Measurements from ENCODE around the gene UGT1A6.

GRCh38 chr2:233676046-233676445 lies 16.6 kb upstream of the UGT1A6 start:
- TF ChIP-seq, protein P1, sequence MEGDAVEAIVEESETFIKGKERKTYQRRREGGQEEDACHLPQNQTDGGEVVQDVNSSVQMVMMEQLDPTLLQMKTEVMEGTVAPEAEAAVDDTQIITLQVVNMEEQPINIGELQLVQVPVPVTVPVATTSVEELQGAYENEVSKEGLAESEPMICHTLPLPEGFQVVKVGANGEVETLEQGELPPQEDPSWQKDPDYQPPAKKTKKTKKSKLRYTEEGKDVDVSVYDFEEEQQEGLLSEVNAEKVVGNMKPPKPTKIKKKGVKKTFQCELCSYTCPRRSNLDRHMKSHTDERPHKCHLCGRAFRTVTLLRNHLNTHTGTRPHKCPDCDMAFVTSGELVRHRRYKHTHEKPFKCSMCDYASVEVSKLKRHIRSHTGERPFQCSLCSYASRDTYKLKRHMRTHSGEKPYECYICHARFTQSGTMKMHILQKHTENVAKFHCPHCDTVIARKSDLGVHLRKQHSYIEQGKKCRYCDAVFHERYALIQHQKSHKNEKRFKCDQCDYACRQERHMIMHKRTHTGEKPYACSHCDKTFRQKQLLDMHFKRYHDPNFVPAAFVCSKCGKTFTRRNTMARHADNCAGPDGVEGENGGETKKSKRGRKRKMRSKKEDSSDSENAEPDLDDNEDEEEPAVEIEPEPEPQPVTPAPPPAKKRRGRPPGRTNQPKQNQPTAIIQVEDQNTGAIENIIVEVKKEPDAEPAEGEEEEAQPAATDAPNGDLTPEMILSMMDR (conservative IDR thresholded peaks at IDR 0.05; ENCODE audit: low read depth, low read length) = no peak
- TF ChIP-seq BHLHE40 (IDR thresholded peaks at IDR 0.05; ENCODE audit: low read depth, low read length) (no peak), POLR2A (IDR thresholded peaks at IDR 0.05; ENCODE audit: low read depth, low read length) (no peak), MAZ (IDR thresholded peaks at IDR 0.05; ENCODE audit: borderline replicate concordance, low read depth, low read length) (no peak), RCOR1 (IDR thresholded peaks at IDR 0.05; ENCODE audit: insufficient replicate concordance, low read length) (no peak), SMC3 (IDR thresholded peaks at IDR 0.05; ENCODE audit: low read depth, low read length) (no peak), CEBPB (IDR thresholded peaks at IDR 0.05; ENCODE audit: low read depth, low read length) (no peak), MXI1 (IDR thresholded peaks at IDR 0.05; ENCODE audit: borderline replicate concordance, low read depth, low read length) (no peak), MAFK (IDR thresholded peaks at IDR 0.05; ENCODE audit: low read depth, low read length) (no peak), RAD21 (IDR thresholded peaks at IDR 0.05; ENCODE audit: low read length) (no peak), RFX5 (IDR thresholded peaks at IDR 0.05; ENCODE audit: low read depth, low read length) (no peak), FOS (IDR thresholded peaks at IDR 0.05; ENCODE audit: low read depth, low read length) (no peak), CHD1 (IDR thresholded peaks at IDR 0.05; ENCODE audit: low read depth, low read length) (no peak)
- TF ChIP-seq, protein P2, sequence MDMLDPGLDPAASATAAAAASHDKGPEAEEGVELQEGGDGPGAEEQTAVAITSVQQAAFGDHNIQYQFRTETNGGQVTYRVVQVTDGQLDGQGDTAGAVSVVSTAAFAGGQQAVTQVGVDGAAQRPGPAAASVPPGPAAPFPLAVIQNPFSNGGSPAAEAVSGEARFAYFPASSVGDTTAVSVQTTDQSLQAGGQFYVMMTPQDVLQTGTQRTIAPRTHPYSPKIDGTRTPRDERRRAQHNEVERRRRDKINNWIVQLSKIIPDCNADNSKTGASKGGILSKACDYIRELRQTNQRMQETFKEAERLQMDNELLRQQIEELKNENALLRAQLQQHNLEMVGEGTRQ (IDR thresholded peaks at IDR 0.05; ENCODE audit: low read depth, low read length) = no peak

Measured in IMR-90 (cell line).